ENCODE measurements around the gene SLC12A1.

Gene SLC12A1

GRCh38 chr15:48230498-48230897 lies 24.4 kb downstream of the SLC12A1 start:
- Histone ChIP-seq H3F3A (ENCODE audit: insufficient read depth, low read length) (no peaks in the 10 kb centered on the region), H2AFZ (ENCODE audit: low read length) (no peak overlapping the region), H3K9me3 (replicated peaks; ENCODE audit: insufficient read depth, low read length) (no peaks in the 10 kb centered on the region), H3K4me1 (ENCODE audit: low read length) (no peaks in the 10 kb centered on the region), H3K27me3 (replicated peaks; ENCODE audit: insufficient read depth, low read length) (no peaks in the 10 kb centered on the region), H3K9me2 (replicated peaks; ENCODE audit: insufficient read depth, low read length) (no peaks in the 10 kb centered on the region), H3K79me2 (ENCODE audit: low read length) (no peaks in the 10 kb centered on the region), H3K27ac (ENCODE audit: low read length) (no peak overlapping the region), H3K4me2 (ENCODE audit: low read depth, low read length) (no peak overlapping the region), H3K9ac (ENCODE audit: low read length) (no peak overlapping the region), H3K4me3 (ENCODE audit: low read length) (no peak overlapping the region), H4K20me1 (ENCODE audit: insufficient read depth, low read length) (no peaks in the 10 kb centered on the region), H3K36me3 (replicated peaks; ENCODE audit: insufficient read depth, low read length) (no peaks in the 10 kb centered on the region)
- no peak for DNase-seq
- no peak for TF ChIP-seq EZH2phosphoT487 (IDR thresholded peaks at IDR 0.05; ENCODE audit: low read length)
- no peak for TF ChIP-seq CTCF (IDR thresholded peaks at IDR 0.05; ENCODE audit: low read length)
- no peak for TF ChIP-seq EZH2 (optimal IDR thresholded peaks at IDR 0.05; ENCODE audit: low read depth, low read length)

GRCh38 chr15:48233246-48233645 lies 27.1 kb downstream of the SLC12A1 start:
- Histone ChIP-seq H3K27ac (ENCODE audit: low read length) (no peak overlapping the region), H4K20me1 (ENCODE audit: insufficient read depth, low read length) (no peaks in the 10 kb centered on the region), H3K9ac (ENCODE audit: low read length) (no peak overlapping the region), H3K4me2 (ENCODE audit: low read depth, low read length) (no peak overlapping the region), H3F3A (ENCODE audit: insufficient read depth, low read length) (no peaks in the 10 kb centered on the region), H3K79me2 (ENCODE audit: low read length) (no peaks in the 10 kb centered on the region), H3K4me1 (ENCODE audit: low read length) (no peaks in the 10 kb centered on the region), H3K4me3 (ENCODE audit: low read length) (no peak overlapping the region), H3K36me3 (replicated peaks; ENCODE audit: insufficient read depth, low read length) (no peaks in the 10 kb centered on the region), H3K9me2 (replicated peaks; ENCODE audit: insufficient read depth, low read length) (no peaks in the 10 kb centered on the region), H2AFZ (ENCODE audit: low read length) (no peak overlapping the region), H3K27me3 (replicated peaks; ENCODE audit: insufficient read depth, low read length) (no peaks in the 10 kb centered on the region), H3K9me3 (replicated peaks; ENCODE audit: insufficient read depth, low read length) (no peaks in the 10 kb centered on the region)
- TF ChIP-seq EZH2phosphoT487 (IDR thresholded peaks at IDR 0.05; ENCODE audit: low read length), result no peak
- no peak for TF ChIP-seq EZH2 (optimal IDR thresholded peaks at IDR 0.05; ENCODE audit: low read depth, low read length)
- TF ChIP-seq CTCF (IDR thresholded peaks at IDR 0.05; ENCODE audit: low read length), result no peak
- DNase-seq, result no peak

- Histone ChIP-seq H3K4me2 (ENCODE audit: low read depth, low read length) (no peak overlapping the region), H3K9me2 (replicated peaks; ENCODE audit: insufficient read depth, low read length) (no peaks in the 10 kb centered on the region), H3K9ac (ENCODE audit: low read length) (no peak overlapping the region), H2AFZ (ENCODE audit: low read length) (no peak overlapping the region), H3K27ac (ENCODE audit: low read length) (no peak overlapping the region), H4K20me1 (ENCODE audit: insufficient read depth, low read length) (no peaks in the 10 kb centered on the region), H3K4me1 (ENCODE audit: low read length) (no peaks in the 10 kb centered on the region), H3K27me3 (replicated peaks; ENCODE audit: insufficient read depth, low read length) (no peaks in the 10 kb centered on the region), H3K79me2 (ENCODE audit: low read length) (no peaks in the 10 kb centered on the region), H3F3A (ENCODE audit: insufficient read depth, low read length) (no peaks in the 10 kb centered on the region), H3K9me3 (replicated peaks; ENCODE audit: insufficient read depth, low read length) (no peaks in the 10 kb centered on the region), H3K4me3 (ENCODE audit: low read length) (no peak overlapping the region), H3K36me3 (replicated peaks; ENCODE audit: insufficient read depth, low read length) (no peaks in the 10 kb centered on the region)
- TF ChIP-seq CTCF (IDR thresholded peaks at IDR 0.05; ENCODE audit: low read length) (no peak), EZH2phosphoT487 (IDR thresholded peaks at IDR 0.05; ENCODE audit: low read length) (no peak), EZH2 (optimal IDR thresholded peaks at IDR 0.05; ENCODE audit: low read depth, low read length) (no peak)
- DNase-seq, result no peak
Observed at GRCh38 chr15:48239334-48239733, 33.2 kb downstream of the SLC12A1 start.

All from MM.1S (cell line).